ENCODE results near the gene MOG.

DNA sequence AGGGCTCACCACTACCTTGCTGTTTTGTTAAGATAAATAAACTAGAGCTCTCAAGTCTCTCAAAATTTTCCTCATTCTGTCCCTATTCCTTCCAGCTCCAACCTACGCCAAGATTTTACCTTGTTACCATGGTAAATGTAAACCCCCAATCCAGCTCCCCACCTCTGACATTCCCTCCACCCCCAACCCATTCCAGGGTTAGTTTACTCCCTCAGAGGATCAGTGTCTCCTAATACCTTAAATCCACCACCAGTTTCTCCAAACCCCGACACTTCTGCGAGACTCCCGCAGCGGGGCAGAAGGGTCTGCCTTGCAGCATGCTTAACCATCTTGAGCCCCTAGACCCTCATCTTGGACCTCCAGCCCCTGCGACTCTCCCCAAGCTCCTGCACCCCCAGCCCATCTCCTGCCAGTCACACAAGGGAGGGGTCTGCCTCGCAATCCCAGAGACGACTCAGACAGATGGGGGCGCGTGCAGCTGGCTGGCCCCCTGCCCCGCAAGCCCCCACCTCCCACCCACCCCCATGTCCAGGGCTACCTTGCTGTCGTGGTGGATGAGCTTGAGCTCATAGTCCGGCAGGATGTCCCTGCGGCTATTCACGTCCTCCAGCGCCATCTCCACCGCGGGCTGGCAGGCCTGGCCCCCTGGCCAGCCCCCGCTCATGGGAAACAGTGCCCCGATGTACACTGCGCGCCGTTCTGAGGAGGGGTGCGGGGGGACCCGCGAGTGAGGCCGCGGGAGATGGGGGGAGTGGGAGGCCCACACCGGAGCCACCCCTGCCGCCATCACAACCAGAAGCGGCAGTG is 29.7 kb upstream of the MOG start:
- TF ChIP-seq CTCF (IDR thresholded peaks at IDR 0.05; ENCODE audit: low read depth, low read length, poor library complexity, severe bottlenecking): no peak
- no peak for TF ChIP-seq EZH2phosphoT487 (IDR thresholded peaks at IDR 0.05; ENCODE audit: borderline replicate concordance, low read length)
